Right lung (tissue), 5 donors: Measurements from ENCODE around the gene RIBC2. TPM values are rescaled to one million over a fixed set of nuclear protein-coding genes. Genes with fewer than 3 reads are reported as not detected.
"Not testable (repeated sequence)": the region's sequence is repeated elsewhere in the genome, so short reads cannot be mapped to it uniquely, and the experiment has no call there.

Experiments
- DNase-seq, 2 donors: peaks; one replicate each; pipeline ENCODE4 v3.0.0-alpha.2; 2013
- polyA plus RNA-seq, 5 donors: library from polyadenylated mRNA; unstranded; fragments of 120-200 nt; gene quantifications; one replicate each; pipeline versions ENCODE4 v1.2.1 to v1.2.3, GENCODE V29; 2013; ENCODE audit warnings: inconsistent platforms in 1 of 5, low replicate concordance in 1 of 5; ENCODE audit not compliant: insufficient read length in 5 of 5, insufficient read depth in 1 of 5

Gene RIBC2
- polyA plus RNA-seq, 5 donors = 8.7 to 11.9 (median 10.5) TPM

DNA sequence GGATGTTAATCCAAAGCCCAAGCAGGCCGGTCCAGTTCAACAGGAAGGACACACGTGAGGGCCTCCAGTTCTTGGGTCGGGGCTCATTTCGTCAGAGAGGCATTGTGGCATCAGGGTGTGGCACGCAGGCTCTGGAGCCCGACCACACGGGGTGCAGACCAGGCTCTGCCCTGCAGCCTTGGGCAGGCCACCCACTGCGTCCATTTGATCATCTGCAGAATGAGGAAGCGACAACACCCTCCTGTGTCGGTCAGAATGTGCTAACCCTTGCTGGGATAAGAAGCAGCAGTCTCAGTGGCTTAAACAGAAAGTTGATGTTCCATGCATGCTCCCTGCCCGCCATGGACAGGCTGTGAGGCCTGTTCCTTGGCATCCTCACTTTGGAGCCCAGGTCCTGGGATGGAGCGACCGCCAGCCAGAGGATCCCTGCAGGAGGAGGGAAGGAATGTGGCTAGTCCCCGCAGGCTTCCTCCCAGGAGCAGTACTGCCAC is 10.8 kb downstream of the RIBC2 start:
- no peak for DNase-seq

DNA sequence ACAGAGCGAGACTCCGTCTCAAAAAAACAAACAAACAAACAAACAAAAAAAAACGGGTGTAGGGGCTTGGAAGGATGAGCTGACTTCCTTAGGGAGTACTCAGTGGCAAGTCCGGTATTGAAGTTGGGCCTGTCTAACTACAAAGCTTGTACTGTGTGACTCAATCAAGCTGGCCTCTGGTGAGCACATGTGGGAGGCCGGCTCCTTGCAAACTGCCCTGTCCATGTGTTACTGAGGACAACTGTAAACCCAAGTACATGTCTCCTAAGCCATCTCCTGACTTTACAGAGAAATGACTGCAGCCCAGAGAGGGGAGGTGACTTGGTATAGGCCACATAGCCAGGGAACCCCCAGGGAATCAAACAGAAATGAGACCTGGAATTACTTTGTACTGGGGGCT is 11.6 kb downstream of the RIBC2 start:
- no peak for DNase-seq

DNA sequence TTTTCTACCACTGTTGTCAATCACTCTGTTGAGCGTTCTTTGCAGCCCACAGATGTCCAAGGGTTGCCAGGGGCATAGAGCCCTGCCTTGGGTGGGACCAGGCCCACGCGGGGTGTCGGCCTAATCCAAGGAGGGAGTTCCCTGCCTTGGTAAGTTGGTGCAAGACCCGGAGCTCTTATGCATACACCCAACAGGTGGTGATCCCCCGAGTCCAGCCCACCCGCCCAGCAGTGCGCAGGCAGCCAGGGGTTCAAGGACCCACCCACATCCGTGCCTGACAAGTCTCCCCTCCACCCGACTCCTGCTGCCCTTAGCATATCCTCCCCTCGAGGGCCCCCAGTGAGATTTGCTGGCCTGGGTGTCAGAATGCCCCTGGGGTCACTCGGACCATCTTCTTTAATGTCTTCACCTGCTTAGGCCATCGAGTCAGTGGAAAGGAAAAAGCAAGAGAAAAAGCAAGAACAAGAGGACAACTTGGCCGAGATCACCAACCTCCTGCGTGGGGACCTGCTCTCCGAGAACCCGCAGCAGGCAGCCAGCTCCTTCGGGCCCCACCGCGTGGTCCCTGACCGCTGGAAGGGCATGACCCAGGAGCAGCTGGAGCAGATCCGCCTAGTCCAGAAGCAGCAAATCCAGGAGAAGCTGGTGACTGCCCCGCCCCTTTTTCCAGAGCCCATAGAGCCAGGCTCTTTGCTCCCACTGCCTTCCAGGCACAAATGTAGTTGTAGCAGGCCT is 12.2 kb downstream of the RIBC2 start:
- no peak for DNase-seq

DNA sequence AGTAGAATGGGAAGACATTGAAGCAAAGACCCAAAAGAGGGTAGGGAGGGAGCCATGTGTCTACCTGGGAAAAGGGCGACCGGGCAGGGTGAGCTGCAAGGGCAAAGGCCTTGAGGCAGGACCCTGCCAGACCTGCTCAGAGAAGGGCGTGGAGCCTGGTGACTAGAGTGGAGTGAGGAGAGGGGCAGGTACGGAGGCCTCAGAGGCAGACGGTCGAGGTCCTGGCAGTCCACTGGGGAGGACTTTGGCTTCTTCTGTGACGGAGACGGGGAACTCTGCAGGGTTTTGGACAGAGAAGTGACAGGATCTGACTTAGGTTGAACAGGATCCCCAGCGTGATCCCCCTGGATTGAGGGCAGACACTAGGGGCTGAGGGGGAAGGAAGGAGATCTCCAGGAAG is 12.9 kb downstream of the RIBC2 start:
- no peak for DNase-seq

- DNase-seq = no peak
These were observed 13.6 kb downstream of the RIBC2 start for GRCh38 chr22:45427114-45427513.

DNA sequence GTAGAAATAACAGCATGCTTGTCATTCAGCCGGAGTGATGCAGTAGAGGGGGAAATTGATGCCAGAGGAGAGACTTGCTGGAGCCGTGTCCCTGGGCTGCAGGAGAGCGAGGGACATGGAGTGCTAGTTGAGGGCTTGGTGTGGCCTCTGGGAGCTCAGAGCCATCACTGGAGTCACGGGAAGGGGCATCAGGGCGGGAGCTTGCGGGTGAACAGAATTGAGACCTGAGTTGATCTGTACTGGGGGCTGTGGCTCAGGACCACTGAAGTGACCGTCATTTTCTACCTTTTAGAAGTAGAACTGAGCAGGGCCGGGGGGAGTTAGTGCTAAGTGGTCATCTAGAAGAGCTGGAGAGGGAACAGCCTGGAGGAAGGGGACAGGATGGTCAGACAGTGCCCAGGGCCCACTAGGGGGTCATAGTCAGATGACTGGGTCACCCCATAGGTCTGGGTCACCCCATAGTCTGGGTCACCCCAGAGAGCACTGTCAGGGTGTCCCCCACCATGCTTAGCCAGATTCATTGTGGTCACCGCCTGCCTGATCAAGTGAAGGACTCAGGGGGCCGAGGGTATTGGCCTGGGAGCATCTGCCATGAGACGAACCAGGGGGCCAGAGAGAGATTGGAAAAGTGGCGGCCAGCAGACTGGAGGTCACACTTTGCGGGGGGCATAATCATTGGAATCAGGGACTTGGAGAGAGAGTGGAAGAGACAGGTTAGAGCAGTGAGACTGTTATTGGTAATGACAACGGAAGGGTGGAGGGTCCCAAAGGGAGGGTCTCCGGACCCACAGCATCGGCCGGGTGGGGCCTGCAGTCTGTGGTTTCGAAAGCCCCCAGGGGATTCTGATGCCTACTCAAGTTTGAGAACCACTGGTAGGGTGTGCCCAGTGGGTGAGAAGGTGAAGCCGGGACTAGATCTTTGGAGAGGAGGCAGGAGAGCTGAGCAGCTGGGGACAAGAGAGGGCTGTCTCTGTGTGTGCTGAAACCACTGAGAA is 15.2 kb downstream of the RIBC2 start:
- DNase-seq = no peak

- no peak for DNase-seq
These were observed 15.9 kb downstream of the RIBC2 start for GRCh38 chr22:45429424-45429823.

DNA sequence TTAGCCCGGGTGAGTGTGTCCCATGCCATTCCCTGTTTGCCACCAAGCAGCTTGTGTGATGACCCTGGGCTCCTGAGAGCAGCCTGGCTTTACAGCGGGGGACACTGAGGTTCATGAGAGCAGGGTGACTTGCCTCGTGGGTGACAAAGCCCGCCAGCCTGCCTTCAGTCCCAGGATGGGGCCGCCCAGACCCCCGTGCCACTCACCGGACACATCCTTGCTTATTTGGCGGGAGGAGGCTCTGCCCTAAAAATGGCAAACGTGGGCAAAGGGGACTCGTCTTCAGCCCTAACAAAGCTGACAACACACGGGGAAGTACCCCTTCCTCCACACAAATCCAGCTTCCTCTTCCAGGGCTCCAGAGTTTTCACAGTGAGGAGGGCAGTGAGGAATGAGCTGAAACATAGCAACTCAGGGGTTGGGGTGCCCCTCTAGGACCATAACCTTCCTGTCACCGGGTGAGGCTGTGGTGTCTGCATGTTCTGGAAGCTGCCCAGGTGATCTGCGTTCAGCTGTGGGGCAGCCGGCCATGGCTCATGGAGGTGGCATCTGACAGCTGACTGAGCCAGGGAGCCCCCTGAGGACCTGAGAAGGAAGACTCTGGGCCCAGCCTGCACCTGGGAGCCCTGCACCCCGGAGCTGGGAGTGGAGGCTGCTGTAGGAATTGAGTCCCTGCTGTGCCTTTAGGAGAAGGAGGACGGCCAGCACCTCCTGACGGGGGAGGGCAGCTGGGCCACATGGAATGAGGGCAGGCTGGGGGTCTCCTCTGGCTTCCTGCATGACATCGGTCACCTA is 16.7 kb downstream of the RIBC2 start:
- DNase-seq = no peak

DNA sequence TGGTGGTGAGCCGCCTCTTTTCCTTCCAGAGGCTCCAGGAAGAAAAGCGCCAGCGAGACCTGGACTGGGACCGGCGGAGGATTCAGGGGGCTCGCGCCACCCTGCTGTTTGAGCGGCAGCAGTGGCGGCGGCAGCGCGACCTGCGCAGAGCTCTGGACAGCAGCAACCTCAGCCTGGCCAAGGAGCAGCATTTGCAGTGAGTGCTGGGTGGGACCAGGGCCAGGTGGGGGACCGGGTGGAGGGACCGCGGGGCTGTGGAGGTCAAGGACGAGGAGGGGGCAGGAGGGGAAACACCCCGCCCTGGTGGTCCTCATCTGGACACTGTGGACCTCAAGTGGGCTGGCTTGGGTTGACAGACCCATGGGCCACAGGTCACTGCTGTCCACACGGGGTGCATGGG is 17.4 kb downstream of the RIBC2 start:
- no peak for DNase-seq

DNA sequence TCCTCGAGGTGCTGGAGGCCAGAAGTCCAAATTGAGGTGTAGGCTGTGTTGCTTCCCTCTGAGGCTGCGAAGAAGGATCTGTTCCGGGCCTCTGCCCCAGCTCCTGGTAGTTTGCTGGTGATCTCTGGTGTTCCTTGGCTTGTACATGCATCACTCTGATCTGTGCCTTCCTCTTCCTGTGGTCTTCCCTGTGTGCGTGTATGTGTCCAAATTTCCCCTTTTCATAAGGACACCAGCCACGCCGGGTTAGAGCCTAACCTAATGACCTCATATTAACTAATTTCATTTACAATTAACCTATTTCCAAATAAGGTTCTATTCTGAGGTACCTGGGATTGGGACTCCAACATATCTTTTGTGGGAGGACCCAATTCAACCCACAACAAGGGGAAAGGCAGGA is 21.5 kb downstream of the RIBC2 start:
- DNase-seq = no peak

GRCh38 chr22:45435544-45436139 is 22.1 kb downstream of the RIBC2 start:
- peak; percentile 85 to 89 for DNase-seq

- not testable (repeated sequence) for DNase-seq
These were observed 23.5 kb downstream of the RIBC2 start for GRCh38 chr22:45436871-45437517.

DNA sequence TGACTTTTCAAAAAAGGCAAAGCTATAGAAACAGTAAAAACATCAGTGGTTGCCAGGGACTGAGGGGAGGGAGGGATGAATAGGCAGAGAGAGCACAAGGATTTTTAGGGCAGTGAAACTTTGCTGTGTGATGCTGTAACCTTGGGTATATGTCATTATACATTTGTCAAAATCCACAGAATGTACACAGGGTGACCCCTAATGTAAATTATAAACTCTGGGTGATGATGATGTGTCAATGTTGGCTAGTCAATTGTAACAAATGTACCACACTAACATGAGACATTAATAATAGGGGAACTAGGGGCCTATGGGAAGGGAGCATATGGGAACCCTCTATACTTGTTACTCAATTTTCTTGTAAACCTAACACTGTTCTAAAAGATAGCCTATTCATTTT is 24.8 kb downstream of the RIBC2 start:
- DNase-seq = peak; percentile 88 to 92

- not testable (repeated sequence) for DNase-seq
These were observed 27.2 kb downstream of the RIBC2 start for GRCh38 chr22:45440688-45441087.

GRCh38 chr22:45441138-45441537 is 27.6 kb downstream of the RIBC2 start:
- peak in 1 of 2 donors; percentile 46 for DNase-seq

DNA sequence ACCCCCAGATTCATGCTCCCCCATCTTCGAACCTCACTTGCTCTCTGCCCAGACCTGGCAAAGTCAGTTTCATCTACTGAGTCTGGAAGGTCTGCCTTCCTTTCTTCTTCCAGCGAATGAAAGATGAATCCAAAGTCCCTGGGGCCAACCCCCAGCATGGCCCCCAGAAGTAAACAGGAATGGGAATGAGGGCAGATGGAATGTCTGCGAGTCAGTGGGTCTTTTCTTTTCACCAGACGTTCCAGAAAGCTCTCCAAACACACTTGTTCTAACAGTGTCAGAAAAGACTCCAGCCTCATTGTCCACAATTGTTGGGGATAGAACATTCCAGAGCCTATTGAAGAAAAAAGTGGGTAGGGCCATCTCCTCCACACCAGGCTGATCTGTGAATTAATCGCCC is 28.6 kb downstream of the RIBC2 start:
- no peak for DNase-seq

- DNase-seq = no peak
These were observed 30.7 kb downstream of the RIBC2 start for GRCh38 chr22:45444168-45444567.

GRCh38 chr22:45445031-45445710 is 31.7 kb downstream of the RIBC2 start:
- no peak for DNase-seq

GRCh38 chr22:45446216-45446615 is 32.7 kb downstream of the RIBC2 start:
- no peak for DNase-seq

- DNase-seq = not testable (repeated sequence)
These were observed 34.1 kb downstream of the RIBC2 start for GRCh38 chr22:45447596-45447995.
